Activated naive CD4-positive, alpha-beta T cell treated with anti-CD3 and anti-CD28 coated beads, Interleukin-2, amount 50 U/mL, for 72 hours (primary cell): ENCODE data around the gene KRT9. TPM values are rescaled to one million over a fixed set of nuclear protein-coding genes. Genes with fewer than 3 reads are reported as not detected.

Experiments
- ATAC-seq, 2 donors: fragments of 150-1000 bp; cut with Tn5 transposase; 2 replicates each; pipeline ENCODE4 v1.10.0; 2021; ENCODE audit warnings: mild to moderate bottlenecking in 2 of 2, moderate library complexity in 2 of 2
- DNase-seq, 2 donors: peaks; one replicate each; pipeline ENCODE4 v3.0.0; 2021 to 2022; ENCODE audit warnings: low spot score in 2 of 2
- H3K27ac Mint-ChIP-seq, 2 donors: one replicate each; pipeline ENCODE4 v1.8.0; 2022; ENCODE audit warnings: mild to moderate bottlenecking in 2 of 2, mixed read lengths in 2 of 2
- H3K36me3 Mint-ChIP-seq, 2 donors: one replicate each; pipeline ENCODE4 v1.8.0; 2022; ENCODE audit warnings: mixed read lengths in 2 of 2
- H3K9me3 Mint-ChIP-seq, 2 donors: one replicate each; pipeline ENCODE4 v1.8.0; 2022; ENCODE audit warnings: mixed read lengths in 2 of 2
- total RNA-seq, 2 donors: library from RNA; stranded (reverse); gene quantifications; one replicate each; pipeline ENCODE4 v1.2.3, GENCODE V29; 2022

KRT9 gene
- total RNA-seq, 2 donors from 2014 or later = not detected

DNA sequence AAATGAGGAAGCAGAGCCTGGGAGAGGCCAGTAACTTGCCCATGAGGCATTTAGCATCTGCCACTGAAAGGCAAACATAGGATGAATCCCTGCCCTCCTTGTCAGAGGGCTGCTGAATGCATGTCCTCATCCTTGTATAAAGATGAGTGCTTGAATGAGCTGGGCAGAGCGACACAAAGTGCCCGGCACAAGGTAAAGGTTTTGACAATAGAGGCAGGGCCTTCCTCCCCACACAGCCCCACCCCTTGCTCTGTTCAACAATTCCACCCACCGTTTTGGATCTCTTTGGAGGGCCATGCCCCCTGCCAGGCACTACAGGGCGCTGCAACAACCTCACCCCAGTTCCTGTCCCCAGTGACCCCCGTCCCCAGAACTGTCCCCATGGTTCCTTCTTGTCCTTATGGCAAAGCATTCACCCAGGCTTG lies 42.4 kb downstream of the KRT9 start:
- ATAC-seq = no peak
- Mint-ChIP-seq H3K27ac (no peak overlapping the region), H3K36me3 (peaks cover 0 to 5% of the 10 kb centered on the region in 2 donors)

DNA sequence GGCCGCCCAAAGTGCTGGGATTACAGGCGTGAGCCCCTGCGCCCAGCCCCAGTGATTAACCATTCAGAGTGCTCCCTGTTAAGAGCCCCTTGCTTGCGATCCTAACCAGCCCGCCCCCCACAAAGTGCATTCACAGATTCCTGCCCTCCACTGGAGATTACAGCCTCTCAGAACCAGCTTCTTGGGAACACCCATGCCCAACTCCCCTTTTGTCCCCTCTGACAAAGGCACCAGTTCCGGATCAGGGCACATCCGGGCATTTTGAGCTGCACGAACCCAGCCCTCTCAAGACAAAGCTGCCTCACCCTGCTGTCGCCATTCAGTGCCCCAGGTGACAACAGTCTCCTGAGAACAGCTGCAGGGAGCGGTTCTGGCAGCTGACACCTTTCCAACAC lies 42.9 kb downstream of the KRT9 start:
- no peaks in the 10 kb centered on the region for H3K9me3 Mint-ChIP-seq
- H3K36me3 Mint-ChIP-seq = peaks cover 0 to 5% of the 10 kb centered on the region in 2 donors
- ATAC-seq = no peak
- DNase-seq = no peak
- H3K27ac Mint-ChIP-seq = no peak overlapping the region

More for the DNA sequence above, 42.4 kb downstream of the KRT9 start:
- no peaks in the 10 kb centered on the region for H3K9me3 Mint-ChIP-seq
- no peak for DNase-seq

DNA sequence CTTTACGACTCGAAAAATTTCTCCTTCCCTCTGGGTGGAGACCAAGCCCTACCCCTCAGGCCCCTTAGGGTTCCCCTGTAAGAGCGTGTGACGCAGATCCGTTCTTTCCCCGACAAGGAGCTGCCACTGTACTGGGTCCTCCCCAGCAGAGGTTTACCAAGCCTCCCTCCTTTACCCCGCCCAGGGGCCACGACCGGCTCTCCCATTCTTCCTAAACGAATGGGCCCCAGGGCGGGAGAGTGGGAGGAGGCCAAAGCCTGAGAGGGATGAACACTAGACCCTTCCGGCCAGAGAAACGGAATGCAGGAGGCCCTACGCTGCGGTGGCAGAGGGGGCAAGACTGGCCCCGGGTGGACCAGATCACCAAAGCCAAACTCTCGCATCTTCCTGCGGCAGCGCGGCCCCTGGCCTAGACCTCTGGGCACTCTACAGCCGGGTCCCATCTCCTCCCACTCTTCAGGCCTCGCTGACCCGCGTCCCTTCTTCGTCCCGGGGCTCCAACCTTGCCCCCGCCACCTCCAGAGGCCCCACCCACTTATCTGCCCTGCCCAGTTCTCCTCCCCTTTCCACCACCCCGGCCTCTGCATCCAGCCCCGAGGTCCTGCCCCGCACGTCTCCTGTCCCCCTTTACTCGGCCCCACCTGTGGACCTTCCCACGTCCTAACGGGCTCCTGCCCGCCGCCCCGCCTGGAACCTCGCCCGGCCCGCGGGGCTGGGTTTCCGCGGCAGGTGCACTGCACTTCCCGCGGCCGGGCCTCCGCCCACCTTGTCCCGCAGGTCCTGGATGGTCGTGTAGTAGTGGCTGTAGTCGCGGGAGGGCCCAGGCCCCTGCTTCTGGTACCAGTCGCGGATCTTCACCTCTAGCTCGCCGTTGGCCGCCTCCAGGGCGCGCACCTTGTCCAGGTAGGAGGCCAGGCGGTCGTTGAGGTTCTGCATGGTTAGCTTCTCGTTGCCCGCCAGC lies 44.5 kb downstream of the KRT9 start:
- ATAC-seq (peak; percentile 18 to 35), DNase-seq (no peak)
- Mint-ChIP-seq H3K27ac (no peak overlapping the region), H3K9me3 (no peaks in the 10 kb centered on the region), H3K36me3 (peaks cover 0 to 5% of the 10 kb centered on the region in 2 donors)

DNA sequence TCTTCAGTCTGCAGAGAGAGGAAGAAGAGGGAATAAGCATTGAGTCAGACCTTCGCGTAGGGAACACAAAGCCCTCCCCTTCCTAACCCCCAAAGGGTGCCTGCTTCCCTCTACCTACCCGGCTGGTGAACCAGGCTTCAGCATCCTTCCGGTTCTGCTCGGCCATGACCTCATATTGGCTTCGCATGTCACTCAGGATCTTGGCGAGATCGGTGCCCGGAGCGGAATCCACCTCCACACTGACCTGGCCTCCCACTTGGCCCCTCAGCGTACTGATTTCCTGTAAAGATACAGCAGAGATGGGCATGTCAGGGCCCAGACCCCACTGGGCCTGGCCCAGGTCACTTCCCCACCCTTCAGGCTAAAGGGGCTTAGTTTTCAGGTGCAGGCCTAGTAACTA lies 47.6 kb downstream of the KRT9 start:
- ATAC-seq (no peak), DNase-seq (no peak)
- no peak overlapping the region for H3K27ac Mint-ChIP-seq
- no peaks in the 10 kb centered on the region for H3K9me3 Mint-ChIP-seq
- H3K36me3 Mint-ChIP-seq = peaks cover 0 to 3% of the 10 kb centered on the region in 2 donors

DNA sequence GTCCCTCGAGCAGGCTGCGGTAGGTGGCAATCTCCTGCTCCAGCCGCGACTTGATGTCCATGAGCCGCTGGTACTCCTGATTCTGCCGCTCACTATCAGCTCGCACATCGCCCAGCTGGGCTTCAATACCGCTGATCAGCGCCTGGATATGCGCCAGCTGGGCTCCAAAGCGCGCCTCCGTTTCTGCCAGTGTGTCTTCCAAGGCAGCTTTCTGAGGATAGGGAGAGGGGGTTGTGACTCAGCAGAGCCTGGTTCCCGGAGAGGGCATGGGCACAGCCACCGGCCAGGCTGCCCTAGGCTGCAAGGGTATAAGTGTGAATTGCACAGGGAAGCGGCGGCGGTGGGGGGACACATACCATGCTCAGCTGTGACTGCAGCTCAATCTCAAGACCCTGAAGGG lies 48.1 kb downstream of the KRT9 start:
- no peaks in the 10 kb centered on the region for H3K36me3 Mint-ChIP-seq
- no peak for DNase-seq
- no peak for ATAC-seq
- H3K27ac Mint-ChIP-seq = no peak overlapping the region
- H3K9me3 Mint-ChIP-seq = no peaks in the 10 kb centered on the region

DNA sequence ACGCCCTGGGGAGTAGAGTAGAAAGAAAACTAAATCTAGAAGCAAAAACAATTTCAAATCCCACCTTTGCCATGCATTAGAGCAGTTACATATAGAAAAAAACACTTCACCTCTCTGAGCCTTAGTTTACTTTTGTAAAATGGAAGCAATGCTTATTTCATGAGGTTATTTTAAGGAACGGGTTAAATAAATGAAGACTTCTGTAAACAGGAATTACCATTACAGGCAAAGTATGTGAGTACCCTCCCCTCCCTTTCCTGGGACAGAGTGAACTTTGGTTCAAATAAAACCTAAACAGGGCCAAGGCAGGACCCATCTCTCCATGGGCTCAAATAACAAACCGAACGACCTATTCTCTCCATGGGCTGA lies 48.6 kb downstream of the KRT9 start:
- no peaks in the 10 kb centered on the region for H3K36me3 Mint-ChIP-seq
- no peaks in the 10 kb centered on the region for H3K9me3 Mint-ChIP-seq
- ATAC-seq (no peak), DNase-seq (no peak)
- H3K27ac Mint-ChIP-seq = no peak overlapping the region

DNA sequence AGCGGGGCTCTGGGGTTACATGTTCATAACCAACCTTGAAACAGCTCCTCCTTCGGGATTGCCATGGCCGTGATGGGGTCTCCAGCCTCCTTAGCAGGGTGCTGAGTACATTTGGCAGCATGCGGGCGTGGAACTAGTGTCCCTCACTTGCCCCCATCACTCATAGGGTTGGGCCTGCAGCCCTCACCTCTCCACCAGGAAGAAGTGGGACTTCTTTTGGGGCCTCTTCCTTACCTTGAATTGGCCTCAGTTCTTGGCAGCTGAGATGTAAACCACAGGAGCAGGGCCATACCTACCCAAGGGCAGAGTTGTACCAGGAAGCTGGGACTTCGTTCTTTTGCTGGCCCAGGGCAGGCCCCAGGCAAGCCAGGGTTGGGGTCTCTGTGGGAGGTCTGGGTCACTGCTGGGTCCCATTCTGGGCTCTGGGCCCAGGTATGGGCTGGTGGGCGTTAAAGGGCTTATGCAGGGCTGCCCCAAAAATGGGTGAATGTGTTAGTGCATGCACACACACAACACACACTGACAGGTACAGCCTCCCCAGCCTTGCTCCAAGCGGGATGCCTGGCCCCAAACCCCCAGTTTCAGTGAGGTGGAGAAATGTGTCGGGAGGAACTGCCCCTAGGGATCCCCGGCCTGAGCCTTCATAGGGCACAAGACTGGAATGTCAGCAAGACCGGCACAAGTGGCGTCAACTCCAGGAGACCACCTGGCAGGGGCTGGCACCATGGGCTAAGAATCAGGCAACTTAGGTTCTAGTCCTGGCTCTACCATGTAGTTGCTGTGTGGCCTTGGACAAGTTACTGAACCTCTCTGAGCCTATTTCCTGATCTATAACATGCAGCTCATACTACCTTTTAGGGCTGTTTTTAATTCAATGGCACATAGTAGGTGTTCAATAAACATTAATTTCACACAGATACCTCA lies 49.3 kb downstream of the KRT9 start:
- Mint-ChIP-seq H3K9me3 (no peaks in the 10 kb centered on the region), H3K27ac (no peak overlapping the region), H3K36me3 (no peaks in the 10 kb centered on the region)
- no peak for ATAC-seq
- no peak for DNase-seq

DNA sequence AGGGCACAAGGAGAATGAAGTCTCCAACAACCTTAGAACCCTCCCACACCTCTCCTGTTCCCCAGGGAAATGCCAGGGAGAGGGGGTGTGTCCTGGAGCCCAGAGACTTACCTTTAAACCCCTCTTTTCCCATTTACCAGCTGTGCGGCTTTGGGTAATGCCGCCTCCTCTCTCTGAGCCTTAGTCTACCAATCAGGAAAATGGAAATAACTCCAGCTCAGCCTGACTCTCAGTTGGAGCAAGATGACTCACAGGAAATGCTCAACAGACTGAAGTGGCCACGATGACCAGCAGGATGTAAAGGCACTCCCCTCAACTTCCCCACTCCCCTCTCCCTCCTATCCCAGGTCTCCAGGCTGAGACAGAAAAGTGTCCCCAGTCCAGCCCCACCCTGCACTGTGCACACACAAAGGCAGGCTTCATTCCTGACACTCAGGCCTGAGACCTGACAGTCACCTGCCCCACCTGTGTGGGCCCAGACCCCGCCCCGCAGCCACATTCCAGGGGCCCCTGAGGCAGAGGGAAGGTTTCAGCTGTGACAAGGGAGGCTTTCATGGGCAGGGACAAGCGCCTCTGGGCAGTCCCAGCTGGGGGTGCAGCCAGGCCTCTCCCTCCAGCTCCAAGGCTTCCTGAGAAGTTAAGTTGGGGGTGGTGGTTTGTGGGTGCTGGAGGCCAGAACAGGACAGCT lies 50.1 kb downstream of the KRT9 start:
- no peak for DNase-seq
- H3K9me3 Mint-ChIP-seq = no peaks in the 10 kb centered on the region
- peak overlapping the region; percentile 50 to 93 for H3K27ac Mint-ChIP-seq
- no peak for ATAC-seq
- no peaks in the 10 kb centered on the region for H3K36me3 Mint-ChIP-seq

DNA sequence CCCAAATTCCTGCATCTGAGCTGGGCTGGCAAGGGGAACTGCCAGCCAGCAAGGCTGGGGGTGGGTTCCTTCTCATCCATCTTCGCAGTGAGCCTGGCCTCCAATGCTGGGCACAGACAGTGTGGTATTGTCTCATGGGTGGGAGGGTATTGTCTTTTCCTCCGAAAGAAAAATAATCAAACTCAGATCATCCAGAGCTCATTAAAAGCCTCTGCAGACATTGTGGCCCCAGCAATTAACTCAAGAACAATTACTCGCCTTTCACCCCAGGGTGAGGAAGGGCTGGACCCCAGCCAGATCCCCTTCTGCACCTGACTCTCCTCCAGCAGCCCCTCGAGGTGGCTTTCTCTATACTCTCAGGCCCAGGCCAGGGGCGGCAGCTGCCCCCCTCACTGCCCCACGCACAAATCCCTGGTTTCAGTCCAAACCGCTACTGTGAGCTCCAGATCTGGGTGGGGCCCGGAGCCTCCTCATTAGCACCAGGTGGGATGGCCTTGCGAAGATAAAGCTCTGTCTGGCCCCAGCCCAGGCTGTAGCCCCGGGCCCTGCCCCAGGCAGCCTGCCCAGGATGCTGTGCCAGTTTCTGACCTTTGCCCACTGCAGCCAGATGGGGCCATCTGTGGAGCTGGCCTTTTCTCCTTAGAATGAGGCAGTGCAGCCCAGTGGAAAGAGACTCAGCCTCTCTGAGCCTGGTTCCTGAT lies 50.9 kb downstream of the KRT9 start:
- DNase-seq = no peak
- H3K9me3 Mint-ChIP-seq = no peaks in the 10 kb centered on the region
- ATAC-seq = no peak
- H3K36me3 Mint-ChIP-seq = no peaks in the 10 kb centered on the region
- no peak overlapping the region for H3K27ac Mint-ChIP-seq

DNA sequence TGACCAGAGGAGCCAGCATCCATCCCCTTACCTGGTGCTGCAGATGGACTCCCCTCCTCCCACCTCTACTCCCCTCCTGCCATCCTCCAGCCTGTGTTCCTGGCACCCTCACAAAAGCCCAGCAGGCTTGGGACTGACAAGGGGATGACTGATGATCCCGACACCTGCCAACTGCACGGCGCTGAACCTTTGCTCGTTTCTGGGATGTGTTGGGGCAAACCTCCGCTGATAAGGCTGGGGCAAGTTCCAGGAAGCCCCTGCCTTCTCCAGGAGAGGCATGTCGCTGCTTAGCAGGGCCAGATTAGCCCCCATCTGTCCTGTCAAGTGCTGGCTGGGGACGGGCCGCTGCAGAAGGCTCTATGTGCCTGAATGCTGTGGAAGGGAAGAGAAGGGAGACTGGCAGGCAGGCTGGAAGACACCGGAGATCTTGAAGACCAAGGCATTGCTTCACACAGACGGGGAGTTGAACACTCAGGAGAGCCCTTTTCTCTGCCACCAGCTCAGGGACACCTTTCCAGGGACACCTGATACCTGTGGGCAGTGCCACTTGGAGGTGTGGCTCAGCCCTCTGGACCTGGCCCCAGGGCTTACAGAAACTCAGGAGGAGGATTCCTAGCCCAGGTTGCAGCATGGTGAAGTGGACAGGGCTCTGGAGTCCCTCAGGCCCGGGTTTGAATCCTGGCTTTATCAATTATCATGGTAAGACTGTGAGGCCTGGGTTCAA lies 52.2 kb downstream of the KRT9 start:
- H3K36me3 Mint-ChIP-seq = no peaks in the 10 kb centered on the region
- ATAC-seq (no peak), DNase-seq (no peak)
- peak overlapping the region in 1 of 2 donors; percentile 5 for H3K27ac Mint-ChIP-seq
- no peaks in the 10 kb centered on the region for H3K9me3 Mint-ChIP-seq

DNA sequence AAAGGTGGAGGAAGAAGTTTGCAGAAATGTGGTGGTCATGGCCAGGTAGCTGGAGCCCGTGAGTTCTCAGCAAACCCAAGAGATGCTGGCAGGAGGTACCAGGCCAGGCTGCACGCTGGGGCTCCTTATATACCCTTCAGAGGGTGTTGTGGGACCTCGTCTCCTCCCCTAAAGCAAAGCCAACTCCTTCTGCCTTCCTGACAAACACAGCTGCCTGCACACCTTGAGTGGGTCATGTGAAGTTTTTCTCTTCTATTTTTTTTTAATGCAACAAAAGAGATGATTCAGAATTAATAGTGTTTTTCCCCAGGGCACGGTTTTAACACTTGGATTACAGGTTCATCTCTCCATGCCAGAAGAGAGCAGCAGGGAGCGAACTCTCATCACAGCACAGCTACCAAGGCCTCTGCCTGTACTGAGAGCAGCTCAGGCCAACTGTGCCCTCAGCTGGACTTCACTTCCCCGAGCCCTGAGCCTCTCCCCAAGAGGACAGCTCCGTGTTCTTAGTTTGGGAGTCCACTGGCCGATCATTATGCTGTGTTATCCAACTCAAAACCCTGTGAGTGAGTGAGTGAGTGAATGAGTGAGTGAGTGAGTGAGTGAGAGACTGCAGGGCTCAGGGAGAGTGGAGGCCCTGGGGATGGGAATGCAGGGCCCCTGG lies 52.9 kb downstream of the KRT9 start, which contains the start of gene KRT15:
KRT15 (minus strand) TSS at position 102 of the 661 bp plus-strand sequence; CDS start at position 39, 63 bp downstream.
- Mint-ChIP-seq H3K27ac (peak within 1 kb of the TSS in 1 of 2 donors; percentile 5), H3K9me3 (no peaks in the 10 kb centered on the region), H3K36me3 (no peaks in the 10 kb centered on the region)
- DNase-seq (no peak), ATAC-seq (no peak)

DNA sequence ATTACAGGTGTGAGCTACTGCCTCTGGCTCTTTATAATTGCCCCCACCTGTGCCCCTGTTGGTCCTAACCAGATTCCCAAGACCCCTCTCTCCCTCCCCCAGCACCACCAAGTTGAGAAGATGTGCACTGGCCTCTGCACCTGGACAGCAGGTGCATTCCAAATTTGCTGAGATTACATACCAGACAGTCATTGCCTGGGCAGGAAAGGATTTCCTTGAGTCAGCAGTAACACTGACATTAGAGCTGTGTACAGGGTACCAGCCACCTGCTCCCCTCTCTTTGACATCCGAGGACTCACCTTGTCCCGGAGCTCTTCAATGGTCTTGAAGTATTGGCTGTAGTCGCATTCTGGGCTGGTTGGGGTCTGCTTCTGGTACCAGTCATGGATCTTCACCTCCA lies 53.8 kb downstream of the KRT9 start:
- Mint-ChIP-seq H3K9me3 (no peaks in the 10 kb centered on the region), H3K27ac (no peak overlapping the region), H3K36me3 (no peaks in the 10 kb centered on the region)
- no peak for DNase-seq
- ATAC-seq = no peak

DNA sequence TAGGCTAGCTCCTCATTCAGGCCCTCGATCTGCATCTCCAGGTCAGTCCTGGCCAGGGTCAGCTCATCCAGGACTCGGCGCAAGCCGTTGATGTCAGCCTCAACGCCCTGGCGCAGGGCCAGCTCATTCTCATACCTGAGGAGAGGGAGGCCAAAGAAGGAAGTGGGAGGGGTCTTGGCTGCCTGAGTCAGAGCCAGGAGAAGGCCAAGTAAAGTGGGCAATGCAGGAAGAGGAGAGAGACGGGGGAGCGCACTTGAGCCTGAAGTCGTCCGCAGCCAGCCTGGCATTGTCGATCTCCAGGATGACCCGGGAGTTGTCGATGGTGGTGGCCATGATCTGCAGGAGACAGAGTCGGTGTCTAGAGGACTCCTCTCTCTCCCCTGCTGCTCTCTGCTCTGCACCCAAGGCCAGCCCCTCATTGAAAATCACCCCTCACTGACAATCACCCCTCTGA lies 55.0 kb downstream of the KRT9 start:
- no peak for DNase-seq
- H3K36me3 Mint-ChIP-seq = no peaks in the 10 kb centered on the region
- H3K9me3 Mint-ChIP-seq = no peaks in the 10 kb centered on the region
- no peak for ATAC-seq
- no peak overlapping the region for H3K27ac Mint-ChIP-seq

DNA sequence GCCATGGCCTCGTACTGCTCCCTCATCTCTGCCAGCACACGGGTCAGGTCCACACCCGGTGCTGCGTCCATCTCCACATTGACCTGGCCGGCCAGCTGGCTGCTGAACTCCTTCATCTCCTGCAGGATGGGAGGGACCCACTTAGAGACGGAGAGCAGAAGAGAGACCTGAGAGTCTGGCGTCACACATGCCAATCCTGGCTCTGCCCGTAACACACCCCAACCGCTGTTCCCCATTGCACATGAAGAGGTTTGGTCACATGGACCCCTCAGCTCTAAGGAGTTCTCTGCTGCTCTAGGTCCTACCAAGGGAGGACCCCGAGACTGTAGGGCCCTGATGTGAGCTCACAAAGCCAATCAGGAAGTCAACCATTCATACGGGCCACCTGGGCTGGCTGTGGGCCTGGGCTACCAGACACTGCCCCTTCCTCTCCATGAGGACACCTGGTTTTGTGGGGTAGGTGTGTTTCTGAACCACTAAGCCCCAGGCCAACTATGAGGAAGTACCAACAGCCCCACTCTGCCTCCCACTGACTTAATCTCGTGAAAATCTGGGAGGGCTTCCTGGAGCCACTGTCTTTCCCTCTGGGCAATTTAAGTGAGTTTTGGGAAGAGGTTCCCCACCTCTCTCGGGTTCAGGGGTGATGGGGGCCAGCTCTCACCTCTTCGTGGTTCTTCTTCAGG lies 55.6 kb downstream of the KRT9 start:
- no peaks in the 10 kb centered on the region for H3K9me3 Mint-ChIP-seq
- H3K36me3 Mint-ChIP-seq = no peaks in the 10 kb centered on the region
- DNase-seq = no peak
- H3K27ac Mint-ChIP-seq = no peak overlapping the region
- ATAC-seq = no peak
